Measurements from ENCODE around the gene TOMM7. TPM values are rescaled to one million over a fixed set of nuclear protein-coding genes. Genes with fewer than 3 reads are reported as not detected.
"Not testable (repeated sequence)": the region's sequence is repeated elsewhere in the genome, so short reads cannot be mapped to it uniquely, and the experiment has no call there.

TOMM7 gene
- total RNA-seq, 1 experiment from 2014 or later: 325 TPM

DNA sequence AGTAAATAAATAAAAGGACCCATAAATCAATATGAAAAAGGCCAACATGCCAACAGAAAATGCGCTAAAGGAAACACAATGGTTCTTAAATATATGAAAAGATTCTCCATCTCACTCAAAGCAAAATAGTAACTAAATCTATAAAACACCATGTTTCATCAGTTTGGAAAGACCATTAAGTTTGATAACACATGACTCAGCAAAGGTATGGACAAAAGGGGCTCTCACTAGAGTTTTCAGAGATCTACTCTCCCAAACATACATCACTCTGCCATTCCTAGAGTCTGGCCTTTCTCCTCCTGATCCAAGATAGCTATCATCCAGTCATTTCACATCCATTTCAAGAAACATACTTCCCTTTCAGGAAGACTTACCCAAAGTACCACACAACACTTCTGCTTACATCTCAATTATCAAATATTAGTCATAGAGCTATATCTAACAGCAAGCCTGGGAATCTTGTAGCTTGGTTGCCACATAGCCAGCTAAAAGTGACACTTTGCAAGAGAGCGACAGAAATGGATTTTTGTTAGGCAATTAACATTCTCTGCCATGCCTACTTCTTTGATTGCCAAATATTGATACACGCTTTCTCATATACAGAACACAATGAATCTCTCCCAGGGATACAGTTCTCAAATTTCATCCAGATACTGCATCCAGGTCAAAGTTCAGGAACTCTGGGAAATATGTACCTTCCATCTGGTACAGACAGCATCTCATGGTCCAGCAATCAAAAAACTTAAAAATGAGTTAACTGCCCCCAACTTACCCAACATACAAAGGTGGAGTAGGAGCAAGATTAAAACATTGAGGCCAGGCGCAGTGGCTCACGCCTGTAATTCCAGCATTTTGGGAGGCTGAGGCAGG lies 28.8 kb downstream of the TOMM7 start:
- RAD21 ChIA-PET (ENCODE audit: low non-redundant PET in 1 of 2, low total read pairs in 2 of 2, uncharacterized antibody in 2 of 2, unreplicated experiment in 2 of 2): interaction anchor here in 1 of 2 experiments (0.6 kb wide), 1 partner anchor 16 kb away, joined by 4 read pairs; no protein-coding TSS in a partner anchor

DNA sequence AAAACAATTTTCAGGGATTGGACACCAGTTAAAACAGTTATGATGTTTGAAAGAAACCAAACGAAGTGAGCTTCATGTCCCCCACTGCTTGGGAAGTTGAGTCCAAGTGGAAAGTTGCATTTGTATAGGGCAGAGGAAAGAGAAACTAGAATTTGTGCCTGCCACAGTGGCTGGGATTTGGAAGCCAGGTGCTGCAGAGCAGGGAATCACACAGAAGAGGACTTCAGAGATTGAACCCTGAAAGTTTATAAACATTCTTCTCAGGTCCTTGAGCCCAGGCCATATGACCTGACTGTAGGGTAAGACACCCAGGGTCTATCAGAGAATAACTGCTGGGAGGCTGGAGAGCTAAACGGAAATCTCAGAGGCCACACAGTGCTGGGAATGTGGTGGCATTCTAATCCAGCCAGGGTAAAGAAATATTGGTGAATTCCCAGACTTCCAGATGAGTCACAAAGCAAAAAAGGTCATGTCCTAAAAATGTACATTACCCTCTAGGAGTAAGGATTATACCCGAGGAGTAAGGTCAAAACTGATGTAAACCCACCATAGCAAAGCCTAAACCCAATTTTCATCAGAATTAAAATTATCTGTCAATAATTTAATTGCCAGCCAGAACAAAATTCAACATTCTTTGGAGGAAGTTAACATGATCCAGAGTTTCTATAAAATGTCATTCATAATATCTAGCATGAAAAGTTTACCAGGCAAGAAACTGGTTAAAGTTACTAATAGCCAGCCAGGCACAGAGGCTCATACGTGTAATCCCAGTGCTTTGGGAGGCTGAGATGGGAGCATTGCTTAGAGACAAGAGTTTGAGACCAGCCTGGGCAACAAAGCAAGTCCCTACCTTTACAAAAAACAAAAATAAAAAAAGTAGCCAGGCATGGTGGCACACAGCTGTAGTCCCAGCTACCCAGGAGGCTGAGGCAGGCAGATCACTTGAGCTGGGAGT lies 31.2 kb downstream of the TOMM7 start:
- H2AFZ ChIP-seq (ENCODE audit: low read depth, low read length, poor library complexity, severe bottlenecking): peak overlapping the region; percentile 51
- ChIA-PET RAD21 (ENCODE audit: low non-redundant PET in 1 of 2, low total read pairs in 2 of 2, uncharacterized antibody in 2 of 2, unreplicated experiment in 2 of 2) (no interaction called here), CTCF (interaction anchor here (1.6 to 2.3 kb wide), 2 partner anchors 9 to 13 kb away, joined by 4 to 10 read pairs; no protein-coding TSS in a partner anchor), POLR2A (no interaction called here)
- DNase-seq (ENCODE audit: low read depth, low spot score): no peak
- H3K9me3 ChIP-seq (ENCODE audit: control insufficient read depth in 1 of 2, insufficient read depth in 1 of 2, low read depth in 1 of 2, low read length in 2 of 2): no peaks in the 10 kb centered on the region
- H3K36me3 ChIP-seq (ENCODE audit: control insufficient read depth in 1 of 2, insufficient read depth in 2 of 2, low read length in 2 of 2): no peaks in the 10 kb centered on the region
- peak; percentile 40; the same call in 1 of the 2 replicates for ATAC-seq
- no peak overlapping the region for H3K4me3 ChIP-seq (replicated peaks in 1 of 2; ENCODE audit: low read depth in 1 of 2, low read length in 2 of 2)
- TF ChIP-seq EZH2phosphoT487 (IDR thresholded peaks at IDR 0.05; ENCODE audit: borderline replicate concordance): no peak
- no peak for TF ChIP-seq YY1 (IDR thresholded peaks at IDR 0.05; ENCODE audit: extremely low read depth, insufficient replicate concordance, low read depth, low read length)
- TF ChIP-seq, protein P1, sequence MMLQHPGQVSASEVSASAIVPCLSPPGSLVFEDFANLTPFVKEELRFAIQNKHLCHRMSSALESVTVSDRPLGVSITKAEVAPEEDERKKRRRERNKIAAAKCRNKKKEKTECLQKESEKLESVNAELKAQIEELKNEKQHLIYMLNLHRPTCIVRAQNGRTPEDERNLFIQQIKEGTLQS (IDR thresholded peaks at IDR 0.05): no peak
- TF ChIP-seq EZH2 (IDR thresholded peaks at IDR 0.05): no peak
- TF ChIP-seq POLR2A (IDR thresholded peaks at IDR 0.05; ENCODE audit: borderline replicate concordance, extremely low read depth, insufficient read depth, insufficient read length): no peak
- H4K20me1 ChIP-seq (ENCODE audit: insufficient read depth): no peaks in the 10 kb centered on the region
- H3K9me2 ChIP-seq (ENCODE audit: insufficient read depth): no peaks in the 10 kb centered on the region
- H3K27me3 ChIP-seq (ENCODE audit: insufficient read depth, low read length): no peaks in the 10 kb centered on the region
- H3K9ac ChIP-seq (ENCODE audit: low read length): no peak overlapping the region
- peaks cover 3 to 10% of the 10 kb centered on the region in 2 experiments; a peak in 2 of 4 replicates for H3K4me1 ChIP-seq (ENCODE audit: control insufficient read depth in 1 of 2, insufficient read depth in 2 of 2, low read length in 2 of 2)
- no TSS peak for BruUV-seq (replicated peaks)
- peak overlapping the region; percentile 37 for H3K4me2 ChIP-seq (ENCODE audit: low read length)
- no peak overlapping the region for H3K27ac ChIP-seq (ENCODE audit: low read depth, low read length)
- no peaks in the 10 kb centered on the region for H3K79me2 ChIP-seq (ENCODE audit: insufficient read depth, low read length)
- intact Hi-C loops (cut with micrococcal nuclease): no loop called here

More for the DNA sequence above, 28.8 kb downstream of the TOMM7 start:
- POLR2A ChIA-PET: no interaction called here
- H4K20me1 ChIP-seq (ENCODE audit: insufficient read depth): no peaks in the 10 kb centered on the region
- H3K9ac ChIP-seq (ENCODE audit: low read length): no peak overlapping the region
- no peak overlapping the region for H3K4me3 ChIP-seq (replicated peaks in 1 of 2; ENCODE audit: low read depth in 1 of 2, low read length in 2 of 2)
- H3K9me3 ChIP-seq (ENCODE audit: control insufficient read depth in 1 of 2, insufficient read depth in 1 of 2, low read depth in 1 of 2, low read length in 2 of 2): no peaks in the 10 kb centered on the region
- CTCF ChIA-PET: no interaction called here
- H3K36me3 ChIP-seq (ENCODE audit: control insufficient read depth in 1 of 2, insufficient read depth in 2 of 2, low read length in 2 of 2): no peaks in the 10 kb centered on the region
- peaks cover 3 to 10% of the 10 kb centered on the region in 2 experiments; a peak in 2 of 4 replicates for H3K4me1 ChIP-seq (ENCODE audit: control insufficient read depth in 1 of 2, insufficient read depth in 2 of 2, low read length in 2 of 2)
- BruUV-seq (replicated peaks): no TSS peak
- H3K79me2 ChIP-seq (ENCODE audit: insufficient read depth, low read length): no peaks in the 10 kb centered on the region
- H2AFZ ChIP-seq (ENCODE audit: low read depth, low read length, poor library complexity, severe bottlenecking): no peak overlapping the region
- no peak for TF ChIP-seq TCF7L2 (IDR thresholded peaks at IDR 0.05; ENCODE audit: borderline replicate concordance, extremely low read depth, insufficient read depth, insufficient read length)
- no peak for TF ChIP-seq ZNF274 (IDR thresholded peaks at IDR 0.05; ENCODE audit: low read depth, low read length)
- no peak for TF ChIP-seq SP1 (IDR thresholded peaks at IDR 0.05; ENCODE audit: low read depth)
- no peak for DNase-seq (ENCODE audit: low read depth, low spot score)
- ATAC-seq: no peak
- intact Hi-C loops (cut with micrococcal nuclease): no loop called here
- no peaks in the 10 kb centered on the region for H3K9me2 ChIP-seq (ENCODE audit: insufficient read depth)
- no peaks in the 10 kb centered on the region for H3K27me3 ChIP-seq (ENCODE audit: insufficient read depth, low read length)
- no peak overlapping the region for H3K27ac ChIP-seq (ENCODE audit: low read depth, low read length)
- no peak overlapping the region for H3K4me2 ChIP-seq (ENCODE audit: low read length)

DNA sequence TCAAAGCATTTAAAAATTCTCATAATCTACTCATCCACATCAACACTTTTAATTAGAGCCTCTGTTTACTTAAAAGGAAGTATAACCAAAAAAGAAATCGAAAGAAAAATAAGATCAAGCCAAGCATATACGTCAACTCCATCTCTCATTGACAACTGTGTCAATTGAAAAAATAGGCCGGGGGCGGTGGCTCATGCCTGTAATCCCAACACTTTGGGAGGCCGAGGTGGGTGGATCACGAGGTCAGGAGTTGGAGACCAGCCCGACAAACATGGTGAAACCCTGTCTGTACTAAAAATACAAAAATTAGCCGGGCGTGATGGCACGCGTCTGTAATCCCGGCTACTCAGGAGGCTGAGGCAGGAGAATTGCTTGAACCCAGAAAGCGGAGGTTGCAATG lies 32.0 kb downstream of the TOMM7 start:
- H3K79me2 ChIP-seq (ENCODE audit: insufficient read depth, low read length); H3K4me2 ChIP-seq (ENCODE audit: low read length); POLR2A ChIA-PET; H4K20me1 ChIP-seq (ENCODE audit: insufficient read depth); DNase-seq (ENCODE audit: low read depth, low spot score); H3K27me3 ChIP-seq (ENCODE audit: insufficient read depth, low read length); intact Hi-C loops (cut with micrococcal nuclease); H3K9me2 ChIP-seq (ENCODE audit: insufficient read depth); H3K4me3 ChIP-seq (replicated peaks in 1 of 2; ENCODE audit: low read depth in 1 of 2, low read length in 2 of 2); RAD21 ChIA-PET (ENCODE audit: low non-redundant PET in 1 of 2, low total read pairs in 2 of 2, uncharacterized antibody in 2 of 2, unreplicated experiment in 2 of 2); BruUV-seq (replicated peaks); H3K27ac ChIP-seq (ENCODE audit: low read depth, low read length); H3K9ac ChIP-seq (ENCODE audit: low read length); H3K36me3 ChIP-seq (ENCODE audit: control insufficient read depth in 1 of 2, insufficient read depth in 2 of 2, low read length in 2 of 2); ATAC-seq; H3K9me3 ChIP-seq (ENCODE audit: control insufficient read depth in 1 of 2, insufficient read depth in 1 of 2, low read depth in 1 of 2, low read length in 2 of 2): not testable (repeated sequence)
- Histone ChIP-seq H3K4me1 (ENCODE audit: control insufficient read depth in 1 of 2, insufficient read depth in 2 of 2, low read length in 2 of 2) (peaks cover 3 to 10% of the 10 kb centered on the region in 2 experiments; a peak in 2 of 4 replicates), H2AFZ (ENCODE audit: low read depth, low read length, poor library complexity, severe bottlenecking) (peak overlapping the region; percentile 16)
- CTCF ChIA-PET: interaction anchor here (1.6 to 2.3 kb wide), 2 partner anchors 8 to 12 kb away, joined by 4 to 10 read pairs; no protein-coding TSS in a partner anchor
